B cell (primary cell): Measurements from ENCODE around the gene GCH1. TPM values are rescaled to one million over a fixed set of nuclear protein-coding genes. Genes with fewer than 3 reads are reported as not detected.

Experiments used
- ATAC-seq: fragments of 200-7000 bp; cut with Tn5 transposase; one replicate; pipeline ENCODE4 v1.10.0; 2021; ENCODE audit warnings: low read depth, mild to moderate bottlenecking, moderate number of reproducible peaks, moderate library complexity
- CTCF ChIA-PET: fragments of 350-600 bp; sonication (Branson Sonifier 250); formaldehyde crosslinking; loops from one replicate; lab custom pipeline; 2021; ENCODE audit warnings: antibody characterized with exemption, inconsistent platforms; lab: Charles Lee
- POLR2A ChIA-PET: fragments of 350-600 bp; sonication (Branson Sonifier 250); formaldehyde crosslinking; loops from one replicate; lab custom pipeline; 2021; ENCODE audit warnings: antibody characterized with exemption; lab: Charles Lee
- DNase-seq: peaks from one replicate; pipeline ENCODE4 v3.0.0; 2013
- H2AFZ ChIP-seq: 2 replicates; pipeline ENCODE4 v1.6.1; 2012; ENCODE audit warnings: mild to moderate bottlenecking, low read depth, low read length; ENCODE audit not compliant: insufficient read depth, poor library complexity, severe bottlenecking
- H3K27ac ChIP-seq, 2 donors: 1 replicate in 1 of 2; 2 replicates in 1 of 2; pipeline ENCODE4 v1.5.1; 2012 to 2013; ENCODE audit warnings: low read length in 2 of 2, mild to moderate bottlenecking in 2 of 2, moderate library complexity in 1 of 2
- H3K27me3 ChIP-seq, 4 experiments: fragments of 200-600 bp in 1 of 4; sonication (generic) in 1 of 4; replicated peaks in 1 of 4; 1 replicate in 2 of 4; 2 replicates in 2 of 4; pipeline versions ENCODE4 v1.6.1 to v1.7.0; 2013 to 2016; ENCODE audit warnings: low read length in 3 of 4, mild to moderate bottlenecking in 2 of 4, mixed read lengths in 1 of 4, moderate library complexity in 1 of 4; ENCODE audit not compliant: insufficient read depth in 4 of 4, control insufficient read depth in 3 of 4; ENCODE audit errors: control extremely low read depth in 1 of 4
- H3K36me3 ChIP-seq, 2 experiments: replicated peaks in 1 of 2; 1 replicate in 1 of 2; 2 replicates in 1 of 2; pipeline versions ENCODE4 v1.6.1 to v1.7.1; 2013; ENCODE audit warnings: low read length in 1 of 2; ENCODE audit not compliant: insufficient read depth in 2 of 2, control insufficient read depth in 1 of 2; ENCODE audit errors: control extremely low read depth in 1 of 2, extremely low read depth in 1 of 2
- H3K4me1 ChIP-seq, 2 donors: fragments of 200-600 bp in 1 of 2; sonication (generic) in 1 of 2; 1 replicate in 1 of 2; 2 replicates in 1 of 2; pipeline versions ENCODE4 v1.5.1 to v1.6.1; 2013 to 2017; ENCODE audit warnings: low read length in 2 of 2; ENCODE audit not compliant: control insufficient read depth in 2 of 2, insufficient read depth in 2 of 2
- H3K4me2 ChIP-seq: replicated peaks from 2 replicates; pipeline ENCODE3; 2012; ENCODE audit warnings: mild to moderate bottlenecking, low read depth, low read length; ENCODE audit not compliant: poor library complexity, severe bottlenecking
- H3K4me3 ChIP-seq, 5 experiments: fragments of 200-600 bp in 1 of 5; sonication (generic) in 1 of 5; 1 replicate in 3 of 5; 2 replicates in 2 of 5; pipeline versions ENCODE4 v1.5.1 to v1.7.0; 2011 to 2016; ENCODE audit warnings: low read length in 4 of 5, mild to moderate bottlenecking in 4 of 5, low read depth in 2 of 5, control low read depth in 1 of 5, moderate library complexity in 1 of 5; ENCODE audit not compliant: insufficient read depth in 1 of 5; ENCODE audit errors: control extremely low read depth in 1 of 5, extremely low read depth in 1 of 5
- H3K79me2 ChIP-seq: fragments of 200-600 bp; sonication (generic); one replicate; pipeline ENCODE4 v1.6.0; 2016; ENCODE audit warnings: low read length; ENCODE audit not compliant: control insufficient read depth, insufficient read depth
- H3K9ac ChIP-seq: fragments of 200-600 bp; sonication (generic); 2 replicates; pipeline ENCODE4 v1.6.1; 2017; ENCODE audit warnings: mild to moderate bottlenecking, low read length, moderate library complexity
- H3K9me3 ChIP-seq, 3 donors: one replicate each; pipeline versions ENCODE4 v1.6.1 to v1.7.1; 2013; ENCODE audit warnings: low read length in 2 of 3; ENCODE audit not compliant: control insufficient read depth in 2 of 3, insufficient read depth in 1 of 3; ENCODE audit errors: control extremely low read depth in 1 of 3
- H4K20me1 ChIP-seq: 2 replicates; pipeline ENCODE4 v1.6.0; 2012; ENCODE audit warnings: mild to moderate bottlenecking, low read length; ENCODE audit not compliant: insufficient read depth, control insufficient read depth, poor library complexity, severe bottlenecking
- H3K27ac Mint-ChIP-seq: one replicate; pipeline ENCODE4 v1.8.0; 2021; ENCODE audit warnings: mixed read lengths
- H3K27me3 Mint-ChIP-seq: one replicate; pipeline ENCODE4 v1.8.0; 2021; ENCODE audit warnings: mixed read lengths
- H3K4me1 Mint-ChIP-seq: one replicate; pipeline ENCODE4 v1.8.0; 2021; ENCODE audit warnings: mixed read lengths
- H3K4me3 Mint-ChIP-seq: one replicate; pipeline ENCODE4 v1.8.0; 2021; ENCODE audit warnings: mixed read lengths
- H3K9me3 Mint-ChIP-seq: one replicate; pipeline ENCODE4 v1.8.0; 2022; ENCODE audit warnings: mixed read lengths; ENCODE audit not compliant: insufficient read depth
- CTCF ChIP-seq: fragments of 200-600 bp; IDR thresholded peaks from one replicate; pipeline ENCODE4 v1.8.0; 2022; ENCODE audit warnings: antibody characterized with exemption, mild to moderate bottlenecking
- EZH2 ChIP-seq: IDR thresholded peaks from 2 replicates; pipeline ENCODE4 v1.6.1; 2012; ENCODE audit warnings: borderline replicate concordance, low read depth, mild to moderate bottlenecking, moderate library complexity, low read length; ENCODE audit not compliant: insufficient read depth, poor library complexity, severe bottlenecking
- WGBS: methylation state at CpG from one replicate; pipeline ENCODE4 v1.1.5; 2013; ENCODE audit warnings: missing lambda C conversion rate; ENCODE audit not compliant: insufficient coverage; 5-methylcytosine and 5-hydroxymethylcytosine counted together
- intact Hi-C: fragments of 100-400 bp; cut with micrococcal nuclease; formaldehyde crosslinking; loops from one replicate; pipeline ENCODE4 v1.10.0; 2022
- polyA plus RNA-seq: library from polyadenylated mRNA; depleted of rRNA; stranded (reverse); fragments of >200 nt; gene quantifications from 2 replicates; pipeline ENCODE4 v1.2.3, GENCODE V29; 2012
- total RNA-seq, 2 donors: library from RNA; stranded (reverse); fragments of 120-200 nt in 1 of 2; gene quantifications; 1 replicate in 1 of 2; 2 replicates in 1 of 2; pipeline versions ENCODE4 v1.2.3 to v1.2.4, GENCODE V29; 2013 to 2022

GCH1 gene
- total and polyA plus RNA-seq, 2 donors (not counting 1 experiment from before 2014, with no cell fraction given), result 17.0 to 24.6 TPM

DNA sequence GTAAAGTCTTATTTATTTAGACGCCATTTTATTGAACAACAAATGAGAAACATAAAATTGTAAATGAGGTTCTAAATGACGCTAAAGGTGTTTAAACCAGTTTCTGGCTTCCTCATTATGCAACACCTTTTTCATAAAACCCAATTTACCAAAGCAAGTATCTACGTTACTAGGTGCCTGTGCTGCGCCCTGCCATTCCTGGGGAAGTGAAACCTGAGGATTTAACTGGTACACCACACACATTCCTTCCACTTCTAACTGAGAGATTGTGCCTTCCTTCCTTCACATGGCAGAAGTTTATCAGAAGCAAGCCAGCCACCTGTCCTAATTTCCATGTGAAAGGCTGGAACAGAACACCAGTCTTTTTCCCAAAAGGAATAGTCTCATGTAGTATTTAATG lies 40.3 kb upstream of the GCH1 start:
- peak; percentile 43 for ATAC-seq
- H3K27ac Mint-ChIP-seq, result peak overlapping the region; percentile 12
- H3K4me2 ChIP-seq, result no peak overlapping the region

GRCh38 chr14:54936816-54937215 lies 34.2 kb upstream of the GCH1 start:
- Histone ChIP-seq H3K27me3 (no peaks in the 10 kb centered on the region), H4K20me1 (no peaks in the 10 kb centered on the region), H3K4me1 (no peaks in the 10 kb centered on the region), H3K4me2 (no peak overlapping the region), H3K9me3 (no peaks in the 10 kb centered on the region), H3K79me2 (no peaks in the 10 kb centered on the region), H2AFZ (no peak overlapping the region), H3K36me3 (no peaks in the 10 kb centered on the region), H3K27ac (no peak overlapping the region), H3K4me3 (no peak overlapping the region), H3K9ac (no peak overlapping the region)
- Mint-ChIP-seq H3K4me1 (no peaks in the 10 kb centered on the region), H3K27me3 (no peaks in the 10 kb centered on the region), H3K4me3 (no peak overlapping the region), H3K27ac (no peak overlapping the region), H3K9me3 (no peaks in the 10 kb centered on the region)
- TF ChIP-seq EZH2 (no peak), CTCF (no peak)
- POLR2A ChIA-PET, result no interaction called here
- no CpG with 5 or more reads among the region's 1 CpG for WGBS
- DNase-seq (no peak), ATAC-seq (no peak)
- intact Hi-C loops, result no loop called here
- CTCF ChIA-PET, result interaction anchor here (1.0 kb wide), 1 partner anchor 9 kb away, joined by 3 read pairs; no protein-coding TSS in a partner anchor

More for the DNA sequence above, 40.3 kb upstream of the GCH1 start:
- Histone ChIP-seq H3K9me3 (no peaks in the 10 kb centered on the region), H3K4me3 (no peak overlapping the region), H4K20me1 (no peaks in the 10 kb centered on the region), H3K9ac (peak overlapping the region; percentile 21), H3K27me3 (no peaks in the 10 kb centered on the region), H3K4me1 (peaks cover 5 to 12% of the 10 kb centered on the region in 2 donors), H3K79me2 (no peaks in the 10 kb centered on the region), H3K36me3 (no peaks in the 10 kb centered on the region), H2AFZ (no peak overlapping the region), H3K27ac (peak overlapping the region in 1 of 2 donors; percentile 29)
- ChIA-PET POLR2A (no interaction called here), CTCF (no interaction called here)
- DNase-seq, result peak; percentile 42
- no peaks in the 10 kb centered on the region for H3K27me3 Mint-ChIP-seq
- peaks cover 7% of the 10 kb centered on the region for H3K4me1 Mint-ChIP-seq
- no peak overlapping the region for H3K4me3 Mint-ChIP-seq
- WGBS, result no CpG with 5 or more reads among the region's 4 CpGs
- TF ChIP-seq CTCF, result no peak
- no peak for TF ChIP-seq EZH2
- no peaks in the 10 kb centered on the region for H3K9me3 Mint-ChIP-seq
- intact Hi-C loops, result no loop called here
